H1 (cell line): ENCODE measurements around the gene ME3. TPM values are rescaled to one million over a fixed set of nuclear protein-coding genes. Genes with fewer than 3 reads are reported as not detected.

Experiments used
- CTCF ChIA-PET: fragments of 300-600 bp; sonication (Branson Sonifier 250); formaldehyde crosslinking; loops from one replicate; lab custom pipeline; 2021; ENCODE audit not compliant: partially characterized antibody; lab: Charles Lee
- POLR2A ChIA-PET: fragments of 300-600 bp; sonication (Branson Sonifier 250); formaldehyde crosslinking; loops from one replicate; lab custom pipeline; 2021; ENCODE audit warnings: inconsistent platforms; ENCODE audit not compliant: partially characterized antibody; lab: Charles Lee
- DNase-seq, 2 experiments: peaks; one replicate each; pipeline versions ENCODE4 v3.0.0 to v3.0.0-alpha.2; 2010 to 2022; ENCODE audit warnings: low spot score in 2 of 2, low read depth in 1 of 2, mixed read lengths in 1 of 2
- FAIRE-seq: peaks from 2 replicates; lab custom pipeline; 2011; peaks lifted over from hg19 to GRCh38; lab: Jason Lieb, UNC
- H2AFZ ChIP-seq: 2 replicates; pipeline ENCODE4 v1.8.1; 2012; ENCODE audit warnings: low read length, inconsistent platforms
- H2AK5ac ChIP-seq: 2 replicates; pipeline ENCODE4 v1.6.1; 2013; ENCODE audit warnings: low read depth, low read length
- H2BK120ac ChIP-seq: replicated peaks from 2 replicates; pipeline ENCODE3; 2013; ENCODE audit warnings: low read depth, low read length, inconsistent platforms
- H2BK12ac ChIP-seq: 2 replicates; pipeline ENCODE4 v1.6.1; 2013; ENCODE audit warnings: low read depth, low read length
- H2BK15ac ChIP-seq: 2 replicates; pipeline ENCODE4 v1.6.1; 2013; ENCODE audit warnings: low read length
- H2BK20ac ChIP-seq: 2 replicates; pipeline ENCODE4 v1.6.1; 2013; ENCODE audit warnings: low read length
- H2BK5ac ChIP-seq: 2 replicates; pipeline ENCODE4 v1.6.1; 2013; ENCODE audit warnings: low read depth, low read length
- H3K14ac ChIP-seq: 2 replicates; pipeline ENCODE4 v1.6.1; 2013; ENCODE audit warnings: inconsistent platforms; ENCODE audit not compliant: insufficient read length
- H3K18ac ChIP-seq: 2 replicates; pipeline ENCODE4 v1.6.1; 2013; ENCODE audit warnings: low read length; ENCODE audit errors: extremely low read depth
- H3K23ac ChIP-seq: 2 replicates; pipeline ENCODE4 v1.6.1; 2013; ENCODE audit warnings: inconsistent platforms; ENCODE audit not compliant: insufficient read length
- H3K23me2 ChIP-seq: 2 replicates; pipeline ENCODE4 v1.6.1; 2013; ENCODE audit warnings: low read depth, low read length
- H3K27ac ChIP-seq: 2 replicates; pipeline ENCODE4 v1.6.1; 2011; ENCODE audit warnings: low read depth, low read length, inconsistent platforms
- H3K27me3 ChIP-seq, 4 experiments: replicated peaks in 1 of 4; 1 replicate in 1 of 4; 2 replicates in 3 of 4; pipeline versions ENCODE4 v1.6.1 to v1.8.1; 2011 to 2013; ENCODE audit warnings: low read length in 3 of 4, mild to moderate bottlenecking in 3 of 4, inconsistent platforms in 2 of 4, mixed read lengths in 2 of 4, moderate library complexity in 1 of 4; ENCODE audit not compliant: control insufficient read depth in 3 of 4, insufficient read depth in 3 of 4; ENCODE audit errors: extremely low read depth in 1 of 4
- H3K36me3 ChIP-seq, 4 experiments: 2 replicates each; pipeline versions ENCODE4 v1.6.1 to v1.8.1; 2011 to 2013; ENCODE audit warnings: mild to moderate bottlenecking in 4 of 4, low read length in 3 of 4, moderate library complexity in 2 of 4, control low read depth in 1 of 4, inconsistent platforms in 1 of 4; ENCODE audit not compliant: insufficient read depth in 4 of 4, control insufficient read depth in 2 of 4
- H3K4ac ChIP-seq: replicated peaks from 2 replicates; pipeline ENCODE3; 2013; ENCODE audit warnings: low read length, low read depth, mixed read lengths, inconsistent platforms; ENCODE audit not compliant: insufficient read length
- H3K4me1 ChIP-seq, 4 experiments: replicated peaks in 1 of 4; 1 replicate in 1 of 4; 2 replicates in 3 of 4; pipeline versions ENCODE4 v1.6.1 to v1.8.1; 2011 to 2013; ENCODE audit warnings: low read length in 3 of 4, inconsistent platforms in 2 of 4, mixed read lengths in 1 of 4; ENCODE audit not compliant: insufficient read depth in 4 of 4, control insufficient read depth in 3 of 4
- H3K4me2 ChIP-seq, 2 experiments: 2 replicates each; pipeline versions ENCODE4 v1.6.1 to v1.8.1; 2011 to 2013; ENCODE audit warnings: low read depth in 2 of 2, low read length in 2 of 2, control low read depth in 1 of 2, inconsistent platforms in 1 of 2, mild to moderate bottlenecking in 1 of 2; ENCODE audit not compliant: insufficient read depth in 1 of 2
- H3K4me3 ChIP-seq, 4 experiments: fragments of 200-600, 300-600 bp in 1 of 4; sonication (generic), shearing (Covaris generic), sonication (Bioruptor Twin) in 1 of 4; 2 replicates each; pipeline versions ENCODE4 v1.5.1 to v1.8.1; 2011 to 2016; ENCODE audit warnings: low read length in 4 of 4, low read depth in 3 of 4, control low read depth in 2 of 4, inconsistent platforms in 2 of 4, mild to moderate bottlenecking in 2 of 4, mixed read lengths in 1 of 4, moderate library complexity in 1 of 4; ENCODE audit not compliant: insufficient read depth in 2 of 4; ENCODE audit errors: extremely low read depth in 1 of 4
- H3K56ac ChIP-seq: replicated peaks from 2 replicates; pipeline ENCODE3; 2013; ENCODE audit warnings: low read depth, mild to moderate bottlenecking, mixed read lengths, low read length, inconsistent platforms; ENCODE audit not compliant: insufficient read length
- H3K79me1 ChIP-seq: 2 replicates; pipeline ENCODE4 v1.6.1; 2013; ENCODE audit warnings: low read depth, low read length, control low read depth
- H3K79me2 ChIP-seq, 2 experiments: 2 replicates each; pipeline versions ENCODE4 v1.6.1 to v1.8.1; 2012 to 2013; ENCODE audit warnings: low read length in 2 of 2, mild to moderate bottlenecking in 2 of 2, inconsistent platforms in 1 of 2; ENCODE audit not compliant: insufficient read depth in 2 of 2, control insufficient read depth in 1 of 2
- H3K9ac ChIP-seq, 4 experiments: replicated peaks in 1 of 4; 1 replicate in 1 of 4; 2 replicates in 3 of 4; pipeline versions ENCODE4 v1.6.1 to v1.8.1; 2011 to 2013; ENCODE audit warnings: low read depth in 3 of 4, low read length in 3 of 4, control low read depth in 2 of 4, mild to moderate bottlenecking in 2 of 4, moderate library complexity in 2 of 4, inconsistent platforms in 1 of 4; ENCODE audit errors: extremely low read depth in 1 of 4
- H3K9me3 ChIP-seq, 2 experiments: 2 replicates each; pipeline versions ENCODE4 v1.6.1 to v1.8.1; 2012 to 2013; ENCODE audit warnings: mild to moderate bottlenecking in 2 of 2, moderate library complexity in 2 of 2, control low read depth in 1 of 2, inconsistent platforms in 1 of 2, low read depth in 1 of 2, low read length in 1 of 2, mixed read lengths in 1 of 2; ENCODE audit not compliant: insufficient read depth in 2 of 2
- H4K20me1 ChIP-seq, 2 experiments: replicated peaks in 1 of 2; 2 replicates each; pipeline versions ENCODE3 to v1.8.1; 2011 to 2013; ENCODE audit warnings: inconsistent platforms in 2 of 2, low read length in 2 of 2, mild to moderate bottlenecking in 1 of 2; ENCODE audit not compliant: insufficient read depth in 2 of 2, control insufficient read depth in 1 of 2
- H4K5ac ChIP-seq: 2 replicates; pipeline ENCODE4 v1.6.1; 2013; ENCODE audit warnings: low read length, low read depth, mixed read lengths, inconsistent platforms; ENCODE audit not compliant: insufficient read length
- H4K8ac ChIP-seq: 2 replicates; pipeline ENCODE4 v1.8.0; 2013; ENCODE audit warnings: mild to moderate bottlenecking, moderate library complexity, low read length, inconsistent platforms; ENCODE audit not compliant: insufficient read depth; ENCODE audit errors: extremely low read depth
- H4K91ac ChIP-seq: replicated peaks from 2 replicates; pipeline ENCODE3; 2013; ENCODE audit warnings: low read length, mixed read lengths, inconsistent platforms; ENCODE audit not compliant: insufficient read length
- SAP30 ChIP-seq: fragments of 300-600 bp; sonication (generic); IDR thresholded peaks from 2 replicates; pipeline ENCODE4 v1.7.1; 2012; ENCODE audit warnings: low read length, moderate library complexity, mild to moderate bottlenecking, inconsistent platforms; ENCODE audit not compliant: insufficient read depth, insufficient replicate concordance
- SP2 ChIP-seq: IDR thresholded peaks from 2 replicates; pipeline ENCODE4 v1.6.1; 2012; ENCODE audit warnings: mild to moderate bottlenecking, low read length, inconsistent platforms
- WGBS, 2 experiments: shearing (Covaris generic) in 1 of 2; methylation state at CpG; one replicate each; pipeline versions ENCODE4 v1.1.6 to v1.1.7; 2013 to 2015; ENCODE audit warnings: low lambda C conversion rate in 2 of 2, mixed read lengths in 2 of 2, inconsistent platforms in 1 of 2, low coverage in 1 of 2, missing lambda C conversion rate in 1 of 2; ENCODE audit not compliant: insufficient replicate concordance in 2 of 2, insufficient coverage in 1 of 2, insufficient read length in 1 of 2; ENCODE audit errors: extremely low coverage in 1 of 2, missing lambda C conversion rate in 1 of 2; 5-methylcytosine and 5-hydroxymethylcytosine counted together
- polyA plus RNA-seq, 7 experiments: library from polyadenylated mRNA; depleted of rRNA in 3 of 7; stranded (reverse) in 5 of 7; unstranded in 2 of 7; fragments of >200 nt in 5 of 7; fragments of 200-250 nt in 2 of 7; gene quantifications; 1 replicate in 5 of 7; 2 replicates in 1 of 7; 4 replicates in 1 of 7; pipeline versions ENCODE4 v1.2.1 to v1.2.3, GENCODE V29; 2011 to 2013; ENCODE audit warnings: missing spikeins in 2 of 7, mixed read lengths in 2 of 7
- total RNA-seq: library from RNA; stranded (reverse); fragmentation: NEBNext Ultra II Directional; extraction: Animal tissue kit (Norgen Biotek cat#: 25700); gene quantifications from 2 replicates; pipeline ENCODE4 v1.2.1, GENCODE V29; 2021

Gene ME3
- total and polyA plus RNA-seq, 2 of the 8 experiments (the other 6 are each of a cell fraction or from before 2014, with no cell fraction given): 1.5 to 2.8 TPM

- H3K4me1 ChIP-seq: peaks cover 3 to 14% (median 13%) of the 10 kb centered on the region in 4 experiments; a peak in 6 of 7 replicates
- H3K23ac ChIP-seq: no peak overlapping the region
- H3K14ac ChIP-seq: no peak overlapping the region
- no peak overlapping the region for H3K27ac ChIP-seq
- H2BK5ac ChIP-seq: no peak overlapping the region
- no peak overlapping the region for H3K56ac ChIP-seq
- H4K91ac ChIP-seq: no peak overlapping the region
- 89% methylated on average over 7 of the region's 7 CpGs; no CpG with 5 or more reads in 1 of the 2 experiments for WGBS, 2 experiments
- H3K79me2 ChIP-seq: no peaks in the 10 kb centered on the region
- peak overlapping the region; percentile 71; the same call in 1 of the 2 replicates for H2BK12ac ChIP-seq
- FAIRE-seq: no peak
- CTCF ChIA-PET: interaction anchor here (0.6 to 2.2 kb wide), 7 partner anchors 11 to 121 kb away, joined by 3 to 10 read pairs (median 3); no protein-coding TSS in a partner anchor
- no peak overlapping the region for H3K4ac ChIP-seq
- no peak overlapping the region for H2AK5ac ChIP-seq
- no peak for TF ChIP-seq SP2
- no peak for TF ChIP-seq SAP30
- H2BK15ac ChIP-seq: 0 out of 2 replicates have a peak overlapping the region, but pooled peaks have one; percentile 83
- 0 out of 2 replicates have a peak overlapping the region, but pooled peaks have one; percentile 21 for H2BK20ac ChIP-seq
- no peak for DNase-seq
- H3K4me2 ChIP-seq: no peak overlapping the region
- H3K36me3 ChIP-seq: no peaks in the 10 kb centered on the region
- H3K18ac ChIP-seq: no peak overlapping the region
- no peak overlapping the region; the same call in 1 of the 2 replicates for H4K8ac ChIP-seq
- H3K9me3 ChIP-seq: no peaks in the 10 kb centered on the region
- no peak overlapping the region for H4K5ac ChIP-seq
- no peaks in the 10 kb centered on the region for H3K79me1 ChIP-seq
- H4K20me1 ChIP-seq: no peaks in the 10 kb centered on the region
- no peak overlapping the region for H3K4me3 ChIP-seq
- no peak overlapping the region for H2BK120ac ChIP-seq
- H3K23me2 ChIP-seq: no peaks in the 10 kb centered on the region; the same call in 1 of the 2 replicates
- no peak overlapping the region for H2AFZ ChIP-seq
- H3K9ac ChIP-seq: no peak overlapping the region
- POLR2A ChIA-PET: interaction anchor here (0.7 kb wide), 1 partner anchor 132 kb away, joined by 3 read pairs; no protein-coding TSS in a partner anchor
- H3K27me3 ChIP-seq: no peaks in the 10 kb centered on the region
Observed at GRCh38 chr11:86589856-86590589, 82.4 kb downstream of the ME3 start.
